Upper lobe of right lung (tissue), 1 donor: ENCODE measurements around the gene LARP1B. TPM values are rescaled to one million over a fixed set of nuclear protein-coding genes. Genes with fewer than 3 reads are reported as not detected.

Experiments used
- ATAC-seq: fragments of 200-7000 bp; cut with Tn5 transposase; one replicate; pipeline ENCODE4 v1.9.1; 2020; ENCODE audit warnings: mild to moderate bottlenecking, moderate library complexity
- DNase-seq: peaks from one replicate; pipeline ENCODE4 v3.0.0-alpha.2; 2020
- H3K27ac ChIP-seq: fragments of 200-600 bp; one replicate; pipeline ENCODE4 v1.8.0; 2022
- H3K27me3 ChIP-seq: fragments of 200-600 bp; one replicate; pipeline ENCODE4 v1.8.0; 2022; ENCODE audit warnings: mild to moderate bottlenecking
- H3K36me3 ChIP-seq: fragments of 200-600 bp; one replicate; pipeline ENCODE4 v1.8.0; 2022
- H3K4me1 ChIP-seq: fragments of 200-600 bp; one replicate; pipeline ENCODE4 v1.8.0; 2022
- H3K4me3 ChIP-seq: fragments of 200-600 bp; one replicate; pipeline ENCODE4 v1.8.0; 2022; ENCODE audit warnings: mild to moderate bottlenecking
- H3K9me3 ChIP-seq: fragments of 200-600 bp; one replicate; pipeline ENCODE4 v1.8.0; 2022
- intact Hi-C: fragments of 100-400 bp; cut with DNase I; formaldehyde crosslinking; loops from one replicate; pipeline ENCODE4 v1.11.0; 2022
- total RNA-seq: library from RNA; stranded (reverse); fragmentation: NEBNext Ultra II Directional; extraction: Animal tissue kit (Norgen Biotek cat#: 25700); gene quantifications from one replicate; pipeline ENCODE4 v1.2.1, GENCODE V29; 2021
- TF ChIP-seq, protein P1 (sequence below): fragments of 200-600 bp; IDR thresholded peaks from one replicate; pipeline ENCODE4 v1.8.0; 2022; ENCODE audit warnings: antibody characterized with exemption
- donor health status: DM: no; HTN: yes; CAD: no; lungs with severe emphysema.

Gene LARP1B
- total RNA-seq, 1 donor from 2014 or later: 16.8 TPM

DNA sequence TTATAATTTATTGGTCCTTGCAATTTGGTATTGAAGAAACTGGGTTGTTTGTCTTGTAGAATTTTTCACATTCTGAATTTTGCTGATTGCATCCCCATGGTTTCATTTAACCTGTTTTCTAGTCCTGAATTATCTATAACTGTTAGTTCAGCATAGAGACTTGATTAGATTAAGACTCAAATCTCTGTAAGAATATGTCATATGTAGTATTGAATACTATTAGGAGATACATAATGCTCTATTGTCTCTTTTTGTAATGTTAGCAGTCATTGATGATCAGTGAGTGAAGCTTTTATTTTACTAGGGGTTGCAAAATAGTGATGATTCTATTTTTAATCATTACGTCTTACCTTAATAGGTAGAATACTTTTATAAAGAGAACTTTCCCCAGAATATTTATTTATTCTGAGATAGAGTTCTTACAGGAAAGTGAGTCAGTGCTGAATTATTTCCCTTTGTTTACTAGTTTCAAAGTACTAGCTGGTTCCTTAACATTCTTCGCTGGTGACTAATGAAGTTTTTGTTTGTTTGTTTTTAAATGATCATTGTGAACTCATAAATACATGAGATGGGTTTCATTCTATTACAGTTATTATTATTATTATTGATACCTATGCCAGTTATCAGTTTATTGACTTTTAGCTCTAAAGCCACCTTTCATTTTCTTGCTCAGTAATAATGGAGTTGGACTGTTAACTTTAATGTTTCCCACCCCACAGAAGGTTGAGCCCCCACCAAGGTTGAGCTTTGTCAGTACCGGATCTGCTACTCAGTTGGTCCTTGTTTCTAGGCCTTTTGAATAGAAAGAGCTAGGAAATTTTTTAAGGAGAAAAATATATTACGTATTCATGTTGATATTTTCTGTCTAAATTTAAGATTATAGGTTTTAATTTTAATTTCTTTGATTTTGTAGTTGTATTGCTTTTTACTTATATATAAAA lies 102.3 kb downstream of the LARP1B start:
- Histone ChIP-seq H3K4me1 (no peaks in the 10 kb centered on the region), H3K9me3 (no peaks in the 10 kb centered on the region), H3K36me3 (no peaks in the 10 kb centered on the region), H3K4me3 (no peak overlapping the region), H3K27me3 (no peaks in the 10 kb centered on the region), H3K27ac (no peak overlapping the region)
- TF ChIP-seq, protein P1, sequence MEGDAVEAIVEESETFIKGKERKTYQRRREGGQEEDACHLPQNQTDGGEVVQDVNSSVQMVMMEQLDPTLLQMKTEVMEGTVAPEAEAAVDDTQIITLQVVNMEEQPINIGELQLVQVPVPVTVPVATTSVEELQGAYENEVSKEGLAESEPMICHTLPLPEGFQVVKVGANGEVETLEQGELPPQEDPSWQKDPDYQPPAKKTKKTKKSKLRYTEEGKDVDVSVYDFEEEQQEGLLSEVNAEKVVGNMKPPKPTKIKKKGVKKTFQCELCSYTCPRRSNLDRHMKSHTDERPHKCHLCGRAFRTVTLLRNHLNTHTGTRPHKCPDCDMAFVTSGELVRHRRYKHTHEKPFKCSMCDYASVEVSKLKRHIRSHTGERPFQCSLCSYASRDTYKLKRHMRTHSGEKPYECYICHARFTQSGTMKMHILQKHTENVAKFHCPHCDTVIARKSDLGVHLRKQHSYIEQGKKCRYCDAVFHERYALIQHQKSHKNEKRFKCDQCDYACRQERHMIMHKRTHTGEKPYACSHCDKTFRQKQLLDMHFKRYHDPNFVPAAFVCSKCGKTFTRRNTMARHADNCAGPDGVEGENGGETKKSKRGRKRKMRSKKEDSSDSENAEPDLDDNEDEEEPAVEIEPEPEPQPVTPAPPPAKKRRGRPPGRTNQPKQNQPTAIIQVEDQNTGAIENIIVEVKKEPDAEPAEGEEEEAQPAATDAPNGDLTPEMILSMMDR: no peak
- intact Hi-C loops: no loop called here
- DNase-seq (no peak), ATAC-seq (no peak)

GRCh38 chr4:128166982-128167381 lies 105.9 kb downstream of the LARP1B start:
- DNase-seq (no peak), ATAC-seq (no peak)
- TF ChIP-seq, protein P1: no peak
- no peaks in the 10 kb centered on the region for H3K4me1 ChIP-seq
- no peak overlapping the region for H3K27ac ChIP-seq
- H3K36me3 ChIP-seq: no peaks in the 10 kb centered on the region
- no peaks in the 10 kb centered on the region for H3K9me3 ChIP-seq
- no peaks in the 10 kb centered on the region for H3K27me3 ChIP-seq
- no peak overlapping the region for H3K4me3 ChIP-seq
- intact Hi-C loops: no loop called here

DNA sequence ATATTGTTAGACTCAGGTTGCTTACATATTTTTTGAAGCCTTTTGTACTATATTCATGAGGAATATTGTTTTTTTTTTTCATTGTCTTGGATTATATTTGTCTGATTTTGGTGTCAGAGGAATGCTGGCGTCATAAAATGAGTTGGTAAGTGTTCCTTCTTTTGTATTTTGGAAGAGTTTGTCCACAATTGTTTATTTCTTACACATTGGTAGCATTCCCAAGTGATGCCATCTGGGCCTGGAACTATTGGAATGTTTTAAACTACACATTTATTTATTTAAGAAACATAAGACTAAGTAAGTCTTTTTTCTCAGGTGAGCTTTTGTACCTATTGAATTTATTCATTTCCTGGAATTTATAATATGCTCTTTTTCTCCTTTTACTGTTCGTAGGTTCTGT lies 107.6 kb downstream of the LARP1B start:
- TF ChIP-seq, protein P1: no peak
- intact Hi-C loops: no loop called here

GRCh38 chr4:128169245-128169644 lies 108.1 kb downstream of the LARP1B start:
- intact Hi-C loops: no loop called here

More for the DNA sequence above, 107.6 kb downstream of the LARP1B start:
- Histone ChIP-seq H3K4me1 (no peaks in the 10 kb centered on the region), H3K4me3 (no peak overlapping the region), H3K27me3 (no peaks in the 10 kb centered on the region), H3K27ac (no peak overlapping the region), H3K36me3 (no peaks in the 10 kb centered on the region), H3K9me3 (no peaks in the 10 kb centered on the region)
- ATAC-seq (no peak), DNase-seq (no peak)

DNA sequence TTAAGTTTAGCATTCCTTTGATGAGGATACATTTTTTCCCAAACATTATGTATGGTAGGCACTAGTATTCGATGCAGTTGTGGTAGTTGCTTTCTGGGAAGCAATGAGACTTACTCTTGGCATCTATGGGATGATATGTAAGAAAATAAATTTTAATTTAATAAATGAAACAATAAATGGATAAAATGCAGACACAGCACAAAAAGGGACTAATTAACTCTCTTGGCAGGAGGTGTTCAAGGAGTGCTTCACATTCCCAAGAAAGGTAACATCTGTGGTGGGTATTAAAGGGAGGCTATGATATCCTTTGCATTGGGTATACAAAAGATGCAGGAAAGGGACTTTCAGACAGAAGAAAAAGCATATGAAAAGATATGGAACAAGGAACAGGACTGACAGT lies 115.5 kb downstream of the LARP1B start:
- H3K36me3 ChIP-seq: no peaks in the 10 kb centered on the region
- H3K9me3 ChIP-seq: no peaks in the 10 kb centered on the region
- no peaks in the 10 kb centered on the region for H3K4me1 ChIP-seq
- H3K27me3 ChIP-seq: no peaks in the 10 kb centered on the region
- DNase-seq (no peak), ATAC-seq (no peak)
- no peak overlapping the region for H3K27ac ChIP-seq
- TF ChIP-seq, protein P1: no peak
- intact Hi-C loops: no loop called here
- H3K4me3 ChIP-seq: no peak overlapping the region

More at GRCh38 chr4:128169245-128169644, 108.1 kb downstream of the LARP1B start:
- Histone ChIP-seq H3K4me3 (no peak overlapping the region), H3K27me3 (no peaks in the 10 kb centered on the region), H3K4me1 (no peaks in the 10 kb centered on the region), H3K36me3 (no peaks in the 10 kb centered on the region), H3K27ac (no peak overlapping the region), H3K9me3 (no peaks in the 10 kb centered on the region)
- no peak for DNase-seq
- ATAC-seq: no peak
- TF ChIP-seq, protein P1: no peak
